Esophagus muscularis mucosa (tissue), 4 donors: ENCODE data around the gene RPL38. TPM values are rescaled to one million over a fixed set of nuclear protein-coding genes. Genes with fewer than 3 reads are reported as not detected.
A peak's percentile ranks its signal among the peaks of the same experiment; 100 is the strongest.

ENCODE experiments used
- DNase-seq: peaks from one replicate; pipeline ENCODE4 v3.0.0-alpha.2; 2017; ENCODE audit errors: extremely low spot score
- H3K27ac ChIP-seq, 4 donors: fragments of 200-600 bp; sonication (generic); replicated peaks in 1 of 4; 1 replicate in 3 of 4; 2 replicates in 1 of 4; pipeline ENCODE4 v1.5.1; 2016 to 2019; ENCODE audit warnings: mild to moderate bottlenecking in 1 of 4
- H3K27me3 ChIP-seq, 4 donors: fragments of 200-600 bp; sonication (generic); one replicate each; pipeline versions ENCODE4 v1.5.1 to v1.6.0; 2016 to 2019
- H3K36me3 ChIP-seq, 4 donors: fragments of 200-600 bp; sonication (generic); one replicate each; pipeline ENCODE4 v1.5.1; 2016 to 2019
- H3K4me1 ChIP-seq, 4 donors: fragments of 200-600 bp; sonication (generic); one replicate each; pipeline ENCODE4 v1.5.1; 2016 to 2019
- H3K4me3 ChIP-seq, 4 donors: fragments of 200-600 bp; sonication (generic); 1 replicate in 2 of 4; 2 replicates in 2 of 4; pipeline ENCODE4 v1.5.1; 2016 to 2019; ENCODE audit warnings: mild to moderate bottlenecking in 4 of 4, moderate library complexity in 1 of 4
- H3K9me3 ChIP-seq, 4 donors: fragments of 200-600 bp; sonication (generic); 1 replicate in 3 of 4; 2 replicates in 1 of 4; pipeline ENCODE4 v1.5.1; 2016 to 2019
- CTCF ChIP-seq, 3 experiments: fragments of 200-600 bp in 2 of 3; fragments of 450-650 bp in 1 of 3; sonication (generic) in 2 of 3; IDR thresholded peaks; one replicate each; pipeline ENCODE4 v1.5.1; 2017 to 2019; ENCODE audit warnings: antibody characterized with exemption in 3 of 3, mild to moderate bottlenecking in 2 of 3, moderate library complexity in 1 of 3
- EP300 ChIP-seq: sonication (generic); formaldehyde crosslinking; IDR thresholded peaks from one replicate; pipeline ENCODE4 v1.6.1; 2017; ENCODE audit warnings: antibody characterized with exemption
- POLR2A ChIP-seq: fragments of 450-650 bp; IDR thresholded peaks from one replicate; pipeline ENCODE4 v1.6.1; 2017; ENCODE audit warnings: antibody characterized with exemption, moderate library complexity, mild to moderate bottlenecking, low read depth
- POLR2AphosphoS5 ChIP-seq, 2 donors: sonication (generic); formaldehyde crosslinking; IDR thresholded peaks; one replicate each; pipeline ENCODE4 v1.6.1; 2017; ENCODE audit warnings: antibody characterized with exemption in 2 of 2
- WGBS: methylation state at CpG from one replicate; pipeline ENCODE4 v1.1.5; 2018; 5-methylcytosine and 5-hydroxymethylcytosine counted together
- intact Hi-C: fragments of 100-400 bp; cut with DNase I; formaldehyde crosslinking; loops from one replicate; pipeline ENCODE4 v1.15.1; 2023
- total RNA-seq, 4 donors: library from RNA; depleted of rRNA; stranded (reverse); fragments of >200 nt; gene quantifications; one replicate each; pipeline versions ENCODE4 v1.1.0 to v1.2.1, GENCODE V29; 2016

The RPL38 gene
- total RNA-seq, 4 donors from 2014 or later, result 445 to 1,296 (median 979) TPM

- Histone ChIP-seq H3K27ac (no peak overlapping the region), H3K4me1 (peaks cover 8 to 16% (median 13%) of the 10 kb centered on the region in 4 donors), H3K4me3 (no peak overlapping the region), H3K27me3 (peaks cover 0 to 88% (median 10%) of the 10 kb centered on the region in 4 donors), H3K9me3 (no peaks in the 10 kb centered on the region), H3K36me3 (no peaks in the 10 kb centered on the region)
- WGBS, result 85% methylated on average over 6 of the region's 6 CpGs
- intact Hi-C loops, result no loop called here
- TF ChIP-seq POLR2AphosphoS5 (IDR thresholded peaks at IDR 0.05), result no peak
- no peak for TF ChIP-seq CTCF (IDR thresholded peaks at IDR 0.05)
- no peak for TF ChIP-seq EP300
- TF ChIP-seq POLR2A, result no peak
- no peak for DNase-seq
Observed at GRCh38 chr17:74198694-74199093, 4.8 kb upstream of the RPL38 start.

GRCh38 chr17:74199306-74200092, 4.0 kb upstream of the RPL38 start:
- intact Hi-C loops, result no loop called here
- DNase-seq, result peak; percentile 94
- peaks cover 0 to 4% (median 0%) of the 10 kb centered on the region in 4 donors for H3K36me3 ChIP-seq
- TF ChIP-seq EP300 (no peak), CTCF (IDR thresholded peaks at IDR 0.05) (peak; percentile 74 to 98 (median 77)), POLR2AphosphoS5 (IDR thresholded peaks at IDR 0.05) (peak in 1 of 2 donors; percentile 47), POLR2A (no peak)
- H3K27me3 ChIP-seq, result peaks cover 0 to 82% (median 10%) of the 10 kb centered on the region in 4 donors
- H3K4me3 ChIP-seq, result peak overlapping the region in 3 of 4 donors; percentile 21 to 40 (median 25)
- H3K4me1 ChIP-seq, result peaks cover 13 to 24% (median 18%) of the 10 kb centered on the region in 4 donors
- H3K9me3 ChIP-seq, result no peaks in the 10 kb centered on the region
- 36% methylated on average over 31 of the region's 35 CpGs for WGBS
- H3K27ac ChIP-seq, result no peak overlapping the region

- peaks cover 0 to 76% (median 10%) of the 10 kb centered on the region in 4 donors for H3K27me3 ChIP-seq
- no peak overlapping the region for H3K27ac ChIP-seq
- 58% methylated on average over 8 of the region's 10 CpGs for WGBS
- peaks cover 0 to 11% (median 6%) of the 10 kb centered on the region in 4 donors for H3K36me3 ChIP-seq
- H3K4me1 ChIP-seq, result peaks cover 19 to 30% (median 24%) of the 10 kb centered on the region in 4 donors
- intact Hi-C loops, result no loop called here
- no peak for TF ChIP-seq POLR2AphosphoS5 (IDR thresholded peaks at IDR 0.05)
- TF ChIP-seq CTCF (IDR thresholded peaks at IDR 0.05), result no peak
- no peak for TF ChIP-seq POLR2A
- no peak for TF ChIP-seq EP300
- H3K9me3 ChIP-seq, result no peaks in the 10 kb centered on the region
- no peak overlapping the region for H3K4me3 ChIP-seq
- DNase-seq, result no peak
Observed at GRCh38 chr17:74200112-74200511, 3.4 kb upstream of the RPL38 start.

GRCh38 chr17:74201250-74201649, 2.2 kb upstream of the RPL38 start:
- intact Hi-C loops, result no loop called here
- no peak for DNase-seq
- Histone ChIP-seq H3K36me3 (peaks cover 0 to 22% (median 17%) of the 10 kb centered on the region in 4 donors), H3K4me1 (peaks cover 31 to 41% (median 36%) of the 10 kb centered on the region in 4 donors), H3K9me3 (no peaks in the 10 kb centered on the region), H3K4me3 (no peak overlapping the region), H3K27me3 (peaks cover 0 to 65% (median 10%) of the 10 kb centered on the region in 4 donors), H3K27ac (no peak overlapping the region)
- WGBS, result 36% methylated on average over 8 of the region's 8 CpGs
- TF ChIP-seq POLR2A (no peak), EP300 (no peak)

- DNase-seq, result no peak
- TF ChIP-seq EP300 (no peak), POLR2AphosphoS5 (IDR thresholded peaks at IDR 0.05) (no peak), POLR2A (no peak), CTCF (IDR thresholded peaks at IDR 0.05) (no peak)
- intact Hi-C loops, result no loop called here
- H3K9me3 ChIP-seq, result no peaks in the 10 kb centered on the region
- no peak overlapping the region for H3K4me3 ChIP-seq
- WGBS, result 87% methylated on average over 10 of the region's 10 CpGs
- peaks cover 0 to 29% (median 22%) of the 10 kb centered on the region in 4 donors for H3K36me3 ChIP-seq
- peaks cover 34 to 48% (median 43%) of the 10 kb centered on the region in 4 donors for H3K4me1 ChIP-seq
- peaks cover 0 to 58% (median 10%) of the 10 kb centered on the region in 4 donors for H3K27me3 ChIP-seq
- no peak overlapping the region for H3K27ac ChIP-seq
Observed at GRCh38 chr17:74201948-74202347, 1.5 kb upstream of the RPL38 start.
